HG03108 (cell line): Measurements from ENCODE around the gene OR5AP2.
"Not testable (repeated sequence)": the region's sequence is repeated elsewhere in the genome, so short reads cannot be mapped to it uniquely, and the experiment has no call there.

Experiments used
- ATAC-seq: cut with Tn5 transposase; IDR thresholded peaks from one replicate; pipeline ENCODE4 v1.9.1; 2021; ENCODE audit warnings: moderate library complexity; ENCODE audit not compliant: unreplicated experiment

OR5AP2 gene

GRCh38 chr11:56642339-56642738 is at the start of gene OR5AP2:
OR5AP2 (minus strand) TSS chr11:56642439; CDS start chr11:56642439, 0 bp downstream.
- ATAC-seq: no peak

- ATAC-seq: not testable (repeated sequence)
Observed at GRCh38 chr11:56691179-56691578, 48.9 kb upstream of the OR5AP2 start.

- ATAC-seq: no peak
Observed at GRCh38 chr11:56688554-56689100, 46.4 kb upstream of the OR5AP2 start.

GRCh38 chr11:56670984-56671383 is 28.7 kb upstream of the OR5AP2 start:
- ATAC-seq: no peak

GRCh38 chr11:56663386-56663785 is 21.1 kb upstream of the OR5AP2 start, which contains the start of gene OR5AR1:
OR5AR1 (plus strand) TSS chr11:56663686; CDS start chr11:56663686, 0 bp downstream.
- no peak for ATAC-seq

- ATAC-seq: no peak
Observed at GRCh38 chr11:56659755-56660154, 17.5 kb upstream of the OR5AP2 start.

- no peak for ATAC-seq
Observed at GRCh38 chr11:56637500-56637899, 4.7 kb downstream of the OR5AP2 start.

GRCh38 chr11:56636861-56637260 is 5.4 kb downstream of the OR5AP2 start:
- ATAC-seq: no peak

GRCh38 chr11:56632329-56632728 is 9.9 kb downstream of the OR5AP2 start:
- ATAC-seq: no peak

GRCh38 chr11:56625946-56626345 is 16.3 kb downstream of the OR5AP2 start:
- ATAC-seq: no peak

- ATAC-seq: no peak
Observed at GRCh38 chr11:56624661-56625110, 17.6 kb downstream of the OR5AP2 start.

GRCh38 chr11:56611174-56611573 is 31.1 kb downstream of the OR5AP2 start:
- ATAC-seq: no peak

- ATAC-seq: not testable (repeated sequence)
Observed at GRCh38 chr11:56592088-56592717, 50.0 kb downstream of the OR5AP2 start.
